HG02852 (cell line): ENCODE data around the gene TENT5A.

Source experiments
- ATAC-seq: cut with Tn5 transposase; IDR thresholded peaks from one replicate; pipeline ENCODE4 v1.9.1; 2021; ENCODE audit warnings: mild to moderate bottlenecking, moderate library complexity; ENCODE audit not compliant: unreplicated experiment

TENT5A gene

GRCh38 chr6:81772741-81773140, 20.3 kb upstream of the TENT5A start:
- peak; percentile 100 for ATAC-seq

DNA sequence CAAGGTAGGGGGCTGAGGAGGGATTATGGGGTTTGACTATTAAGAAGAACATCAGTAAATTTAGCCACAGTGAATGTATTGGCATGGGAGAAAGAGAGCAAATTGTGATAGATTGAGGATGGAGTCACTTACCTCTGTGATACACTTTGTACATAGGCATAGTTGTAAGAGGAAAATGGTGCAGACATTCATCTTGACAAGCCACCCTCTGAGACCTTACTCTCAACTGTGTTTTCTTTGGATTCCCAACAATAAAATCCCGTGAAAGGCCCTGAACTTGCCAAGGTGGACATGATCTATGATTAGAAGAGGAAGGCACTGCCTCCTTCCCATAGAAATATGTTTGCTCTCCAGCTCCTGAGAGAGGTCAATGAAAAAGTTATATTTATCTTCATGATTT, 18.6 kb upstream of the TENT5A start:
- no peak for ATAC-seq

GRCh38 chr6:81770381-81770780, 17.9 kb upstream of the TENT5A start:
- no peak for ATAC-seq

- no peak for ATAC-seq
Measured at GRCh38 chr6:81769824-81770223, 17.3 kb upstream of the TENT5A start.

- no peak for ATAC-seq
Measured at GRCh38 chr6:81768150-81768942, 15.9 kb upstream of the TENT5A start.

- no peak for ATAC-seq
Measured at GRCh38 chr6:81767163-81767891, 14.8 kb upstream of the TENT5A start.

- no peak for ATAC-seq
Measured at GRCh38 chr6:81766482-81767069, 14.1 kb upstream of the TENT5A start.

DNA sequence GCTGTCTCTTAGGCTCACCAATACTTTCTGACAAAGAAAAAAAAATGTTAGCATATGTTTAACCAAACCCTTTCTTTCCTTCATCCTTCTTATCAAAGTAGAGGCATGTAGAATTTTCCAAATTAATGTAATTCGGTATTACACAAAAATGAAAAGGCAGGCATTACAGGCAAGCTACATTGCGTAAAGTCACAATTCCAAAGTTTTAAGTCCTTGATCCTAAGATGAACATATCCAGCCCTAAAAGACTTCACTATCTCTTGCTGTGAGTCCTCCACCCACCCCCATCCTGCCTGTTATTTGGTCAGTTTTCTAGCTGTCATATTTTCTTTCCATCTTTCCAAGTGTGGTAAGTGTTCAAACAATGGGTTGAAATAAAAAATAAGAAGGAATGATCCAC, 12.1 kb upstream of the TENT5A start:
- ATAC-seq, result no peak

- no peak for ATAC-seq
Measured at GRCh38 chr6:81763968-81764367, 11.5 kb upstream of the TENT5A start.

DNA sequence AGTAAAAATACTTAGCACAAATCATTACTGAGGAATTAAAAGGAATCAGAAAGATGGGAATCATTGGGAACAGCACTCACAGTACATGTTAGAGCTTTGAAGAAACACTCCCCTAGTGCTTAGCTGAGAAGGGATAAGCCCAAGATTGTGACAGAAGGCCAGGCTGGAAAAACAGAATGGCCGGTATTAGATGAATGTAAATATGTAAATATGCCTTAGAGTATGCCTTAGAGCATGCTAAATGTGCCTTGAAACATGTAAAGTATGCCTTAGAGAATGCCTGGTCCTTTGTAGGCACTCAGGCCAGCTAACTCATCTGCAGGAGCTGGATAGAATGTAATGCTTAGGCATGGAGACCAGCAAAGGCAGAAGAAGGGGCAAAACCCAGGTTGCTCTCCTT, 10.6 kb upstream of the TENT5A start:
- ATAC-seq, result no peak

GRCh38 chr6:81762606-81763005, 10.1 kb upstream of the TENT5A start:
- ATAC-seq, result no peak

DNA sequence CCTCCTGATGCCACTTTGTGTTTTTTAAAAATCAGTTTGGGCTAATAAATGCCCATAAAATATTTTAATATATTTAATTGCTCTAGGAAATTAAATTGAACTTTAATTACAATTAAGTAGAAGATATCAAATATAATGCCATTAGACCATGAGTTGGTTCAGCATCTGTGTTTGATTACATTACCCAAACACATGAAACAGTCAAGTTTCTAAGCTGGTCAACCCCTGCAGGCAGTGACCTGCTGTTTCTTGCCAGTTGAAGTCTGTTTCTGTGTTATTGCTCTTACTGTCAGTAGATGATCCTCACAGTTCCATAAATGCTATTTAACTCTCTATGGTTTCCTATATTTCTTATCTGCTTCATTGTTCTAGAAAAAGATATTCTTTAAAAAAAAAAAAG, 9.7 kb upstream of the TENT5A start:
- ATAC-seq, result no peak

- no peak for ATAC-seq
Measured at GRCh38 chr6:81761197-81761596, 8.7 kb upstream of the TENT5A start.

GRCh38 chr6:81759782-81760181, 7.3 kb upstream of the TENT5A start:
- ATAC-seq, result no peak

DNA sequence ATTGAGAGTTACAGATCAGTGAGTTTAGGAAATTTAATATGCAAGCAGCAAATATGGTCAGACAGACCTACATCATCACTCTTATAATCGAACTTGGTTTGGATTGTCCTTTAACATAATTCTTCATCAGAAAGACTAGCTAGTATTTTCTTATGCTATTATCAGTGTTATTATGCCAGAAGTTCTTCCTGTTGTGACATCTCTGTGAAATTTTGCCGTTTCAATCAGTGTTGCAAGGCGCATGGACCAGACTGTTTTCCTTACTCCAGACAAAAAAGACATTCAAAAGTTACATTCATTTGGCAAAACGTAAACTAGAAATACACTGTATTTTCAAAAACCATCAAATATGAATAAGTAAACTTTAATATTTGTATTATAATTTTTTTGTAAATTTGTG, 5.7 kb upstream of the TENT5A start:
- ATAC-seq, result no peak

DNA sequence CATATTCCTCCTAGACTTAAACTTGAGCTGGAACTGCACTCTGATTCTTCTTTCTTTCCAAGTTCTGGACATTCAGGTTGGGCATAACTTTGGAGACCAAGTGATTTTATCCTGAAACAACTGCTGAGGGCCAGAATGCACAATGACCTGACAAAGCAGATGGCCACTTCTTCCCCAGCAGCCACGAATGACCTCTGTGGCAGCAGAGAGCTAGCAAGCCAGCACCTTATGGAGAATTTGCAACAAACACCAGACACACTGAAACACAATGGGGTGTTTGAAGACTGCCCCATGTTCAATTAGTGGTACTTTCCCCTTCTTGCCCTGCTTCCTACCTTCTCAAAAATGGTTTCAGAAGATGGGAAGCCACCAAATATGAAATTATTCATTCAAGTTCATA, 4.2 kb upstream of the TENT5A start:
- ATAC-seq, result no peak

DNA sequence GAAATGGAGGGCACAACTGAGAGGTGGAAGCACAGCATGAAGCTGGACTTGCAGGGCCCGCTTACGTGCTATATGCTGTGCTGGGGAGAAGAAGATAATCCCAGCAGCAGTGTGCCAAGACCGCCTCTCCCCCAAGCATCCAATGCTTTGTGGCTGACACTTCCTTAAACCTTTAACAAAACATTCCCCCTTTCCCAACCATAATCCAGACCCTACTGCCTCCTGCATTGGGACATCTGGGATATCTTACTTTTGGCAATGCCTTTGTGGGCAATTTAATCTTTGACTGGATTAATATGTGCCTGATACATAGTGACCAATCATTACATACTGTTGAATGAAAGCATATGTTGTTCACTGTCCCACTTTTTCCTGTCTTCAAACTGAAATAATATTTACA, 3.1 kb upstream of the TENT5A start:
- ATAC-seq, result no peak

DNA sequence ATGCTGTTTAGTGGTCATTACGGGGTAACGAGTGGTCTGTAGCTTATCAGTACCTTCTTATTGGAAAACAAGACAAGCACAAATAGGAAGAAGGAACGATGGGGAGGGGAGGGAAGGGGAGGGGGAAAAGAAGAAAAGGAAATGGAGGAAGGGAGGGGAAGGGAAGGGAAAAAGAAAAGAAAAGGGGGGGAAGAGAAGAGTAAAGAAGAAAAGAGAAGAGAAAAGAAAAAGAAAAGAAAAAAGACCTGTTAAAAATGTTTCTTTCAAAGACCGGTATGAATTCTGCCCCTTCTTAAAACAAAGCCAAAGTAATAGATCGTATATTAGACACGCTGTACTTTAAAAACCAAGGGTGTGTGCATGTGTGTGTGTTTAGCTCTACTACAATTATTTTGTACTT, 2.4 kb upstream of the TENT5A start:
- no peak for ATAC-seq

DNA sequence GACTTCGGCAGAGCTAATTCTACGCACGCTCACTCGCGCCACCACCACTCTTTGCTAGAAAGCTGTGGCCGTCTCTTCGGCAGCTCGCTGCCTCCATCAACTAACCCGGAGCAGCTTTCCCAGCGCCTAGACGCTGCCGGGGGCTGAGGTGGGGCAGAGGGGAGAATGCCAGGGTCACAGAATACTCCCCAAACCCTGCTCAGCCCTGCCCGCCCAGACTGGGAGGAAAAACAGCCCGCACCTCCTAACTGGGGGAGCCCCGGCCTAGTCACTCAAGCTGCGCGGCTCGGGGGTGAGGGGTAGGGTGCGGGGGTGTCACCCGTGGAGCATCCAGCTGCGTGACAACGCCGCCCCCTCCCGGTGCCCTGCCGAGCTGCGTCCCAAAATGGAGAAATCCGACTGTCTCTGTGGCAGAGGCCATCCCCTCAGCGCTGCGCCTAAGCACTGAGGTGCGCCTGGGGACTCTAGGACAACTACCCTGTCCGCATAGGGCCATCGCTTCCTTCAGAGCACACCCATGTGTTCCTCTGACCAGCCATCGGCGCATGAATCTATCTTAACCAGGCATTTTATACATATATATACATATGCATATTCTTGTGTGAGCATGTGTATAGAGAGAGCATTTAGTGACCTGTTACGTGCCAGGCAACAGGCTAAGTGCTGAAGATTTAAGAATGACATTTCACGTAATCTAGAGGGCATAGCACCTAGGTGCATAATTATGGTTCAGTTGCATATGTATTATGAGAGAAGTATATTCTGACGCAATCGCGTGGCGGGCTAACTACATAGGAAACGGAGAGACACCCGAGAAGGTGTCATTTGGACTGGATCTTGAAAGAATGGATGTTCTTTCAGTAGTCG, 1.5 kb upstream of the TENT5A start:
- peak; percentile 32 for ATAC-seq

DNA sequence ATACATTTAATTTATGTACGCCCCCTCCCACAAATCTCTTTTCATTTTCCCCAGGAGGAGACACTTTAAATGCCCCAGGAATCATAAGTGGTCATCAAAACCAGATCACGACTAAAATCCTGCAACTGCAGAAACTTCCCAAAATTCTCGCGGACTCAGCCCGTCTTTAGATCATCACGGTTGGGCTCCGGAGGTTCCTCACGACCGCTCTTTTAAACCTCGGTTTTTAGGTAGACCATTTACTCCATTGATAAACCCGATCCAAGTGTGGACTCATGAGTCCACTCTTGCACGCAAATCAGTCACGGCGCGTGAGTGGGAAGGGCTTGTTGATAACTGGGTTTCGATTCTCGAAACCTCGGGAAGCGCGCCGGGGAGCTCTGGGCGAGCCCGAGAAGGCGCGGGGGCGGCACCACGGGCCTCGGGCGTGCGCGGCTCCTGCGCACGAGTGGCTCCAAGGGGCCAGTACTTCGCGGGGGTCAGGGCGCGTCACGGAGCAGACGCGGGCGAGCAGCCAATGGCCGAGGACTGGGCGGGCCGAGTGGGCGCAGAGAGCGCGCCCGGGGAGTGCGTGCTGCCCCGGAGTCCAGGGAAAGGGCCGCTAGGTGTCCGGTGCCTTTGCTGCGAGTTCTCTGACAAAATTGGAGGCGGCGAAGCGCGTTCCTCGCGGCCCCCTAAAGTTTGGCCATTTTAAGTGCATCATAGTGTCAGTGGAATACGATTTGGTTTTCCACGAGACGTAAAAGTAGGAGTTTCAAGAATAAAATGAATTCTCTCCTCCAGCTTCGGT, 635 bp upstream of the TENT5A start:
- ATAC-seq, result peak; percentile 52
